Measurements from ENCODE around the gene DOCK9. TPM values are rescaled to one million over a fixed set of nuclear protein-coding genes. Genes with fewer than 3 reads are reported as not detected.
"Not testable (repeated sequence)": the region's sequence is repeated elsewhere in the genome, so short reads cannot be mapped to it uniquely, and the experiment has no call there.

The DOCK9 gene
- total RNA-seq, 1 donor from 2014 or later, result 99.8 TPM

DNA sequence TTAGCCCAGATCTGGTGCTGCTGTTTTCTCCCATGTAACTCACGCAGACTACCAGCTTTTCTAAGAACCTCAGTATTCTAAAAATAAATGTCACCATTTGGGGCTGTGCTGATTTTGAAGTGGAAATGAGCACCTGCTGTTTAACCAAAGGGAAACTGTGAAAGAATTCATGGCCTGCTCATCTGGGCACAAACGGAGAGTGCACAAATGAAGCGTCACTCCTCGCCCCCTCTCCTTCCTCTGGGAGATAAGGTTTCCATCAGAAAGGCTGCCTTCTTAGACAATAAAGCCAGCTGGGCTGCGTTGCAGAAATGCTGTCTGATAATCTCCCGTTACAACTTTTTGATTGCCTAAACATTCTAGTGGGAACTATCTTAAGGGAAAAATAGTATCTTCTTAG, 151.7 kb downstream of the DOCK9 start:
- intact Hi-C loops (cut with micrococcal nuclease), result no loop called here

DNA sequence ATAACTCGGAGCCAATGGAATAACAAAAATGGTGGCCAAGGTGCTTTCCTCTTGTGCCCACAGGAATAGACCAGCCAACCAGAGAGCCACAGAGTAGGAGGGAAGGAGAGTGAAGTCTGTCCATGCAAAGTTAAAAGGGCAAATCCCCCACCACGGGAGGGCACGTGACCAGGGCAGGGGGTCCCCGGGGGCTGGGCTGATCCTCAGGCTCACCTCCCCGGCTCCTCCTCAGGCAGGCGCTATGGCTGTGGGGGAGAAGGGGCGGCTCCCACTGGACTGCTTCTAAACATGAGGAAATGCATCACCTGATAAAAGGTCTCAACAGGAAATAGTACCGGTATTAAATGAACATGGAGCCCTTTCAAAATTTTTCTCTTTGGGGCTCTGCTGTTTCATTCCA, 152.2 kb downstream of the DOCK9 start:
- intact Hi-C loops (cut with micrococcal nuclease), result no loop called here

GRCh38 chr13:98824376-98825160, 153.3 kb downstream of the DOCK9 start:
- intact Hi-C loops (cut with micrococcal nuclease), result no loop called here

- intact Hi-C loops (cut with micrococcal nuclease), result no loop called here
Observed at GRCh38 chr13:98823442-98823841, 154.4 kb downstream of the DOCK9 start.

DNA sequence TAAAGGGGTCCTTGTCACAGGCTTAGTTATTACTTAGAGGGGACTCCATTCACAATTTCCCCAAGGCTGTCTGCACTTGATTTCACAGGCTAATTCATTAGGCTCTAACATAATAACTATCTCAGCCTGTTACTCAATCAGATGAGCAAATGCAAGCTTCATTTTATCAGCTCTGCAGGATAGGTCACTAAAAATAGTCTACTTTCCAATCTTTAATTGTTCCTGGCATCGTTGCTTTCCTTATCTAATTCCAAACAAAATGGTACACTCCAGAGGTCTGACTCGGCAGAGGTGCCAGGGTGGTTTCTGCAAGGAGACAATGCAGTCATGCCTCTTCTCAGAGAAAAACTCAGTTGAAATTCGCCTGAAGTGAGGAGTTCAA, 155.6 kb downstream of the DOCK9 start:
- intact Hi-C loops (cut with micrococcal nuclease), result no loop called here

- intact Hi-C loops (cut with micrococcal nuclease), result no loop called here
Observed at GRCh38 chr13:98821372-98822224, 156.3 kb downstream of the DOCK9 start.

DNA sequence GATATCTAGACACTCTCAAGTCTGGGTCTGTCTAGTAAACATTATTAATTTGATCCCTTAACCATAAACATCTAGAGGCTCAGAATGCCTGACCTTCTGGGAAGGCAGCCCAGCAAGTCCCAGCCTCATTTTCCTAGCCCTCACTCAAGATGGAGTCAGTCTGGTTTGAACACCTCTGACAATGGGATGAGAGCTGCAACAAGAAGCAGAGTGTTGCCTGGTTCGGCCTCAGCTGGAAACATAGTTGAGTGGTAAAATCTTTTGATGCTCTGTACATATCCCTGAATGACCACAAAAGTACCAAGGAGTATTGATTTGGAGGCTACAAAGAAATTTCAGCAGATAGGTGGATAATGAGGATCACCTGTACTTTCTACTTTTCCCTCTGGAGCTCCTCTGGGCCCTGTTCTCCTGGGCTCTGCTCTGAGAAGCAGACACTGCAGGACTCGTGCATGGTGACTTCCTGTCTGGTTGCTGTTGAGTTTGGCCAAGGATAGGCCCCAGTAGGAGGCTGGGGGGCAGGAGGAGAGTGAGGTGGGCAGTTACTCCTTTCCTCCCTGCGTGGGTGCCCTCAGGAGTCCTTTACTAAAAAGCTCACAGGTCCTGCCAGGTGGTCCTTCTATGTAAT, 157.0 kb downstream of the DOCK9 start:
- intact Hi-C loops (cut with micrococcal nuclease), result no loop called here

- intact Hi-C loops (cut with micrococcal nuclease), result no loop called here
Observed at GRCh38 chr13:98820300-98820699, 157.6 kb downstream of the DOCK9 start.

DNA sequence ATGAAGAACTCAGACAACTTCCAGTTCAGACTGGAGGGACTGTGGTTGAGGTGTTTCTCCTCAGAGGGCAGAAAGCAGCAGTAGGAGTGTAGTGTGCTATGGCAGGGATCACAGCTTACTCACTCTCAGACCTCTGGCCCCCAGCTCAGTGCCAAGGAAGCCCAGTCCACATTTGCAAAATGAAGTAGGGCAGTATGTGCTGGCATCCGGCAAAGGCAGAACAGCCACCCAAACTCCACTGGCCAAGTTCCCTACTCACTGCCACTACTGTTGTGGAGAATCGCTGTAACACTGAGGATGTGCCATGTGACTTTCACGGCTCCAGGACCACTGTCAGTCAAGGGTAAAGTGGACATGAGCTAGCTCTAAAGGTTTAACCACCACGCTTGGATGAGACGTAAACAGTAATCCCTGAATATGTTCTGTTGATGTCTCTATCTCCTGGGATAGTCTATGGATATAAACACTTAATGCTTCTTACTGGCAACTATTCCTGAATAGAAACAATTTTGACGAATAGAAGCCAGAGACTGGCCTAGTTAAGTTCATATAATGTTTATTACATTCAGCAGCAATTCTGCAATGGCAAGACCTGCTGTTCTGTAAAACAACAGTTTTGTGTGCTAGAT, 158.4 kb downstream of the DOCK9 start:
- intact Hi-C loops (cut with micrococcal nuclease), result no loop called here

DNA sequence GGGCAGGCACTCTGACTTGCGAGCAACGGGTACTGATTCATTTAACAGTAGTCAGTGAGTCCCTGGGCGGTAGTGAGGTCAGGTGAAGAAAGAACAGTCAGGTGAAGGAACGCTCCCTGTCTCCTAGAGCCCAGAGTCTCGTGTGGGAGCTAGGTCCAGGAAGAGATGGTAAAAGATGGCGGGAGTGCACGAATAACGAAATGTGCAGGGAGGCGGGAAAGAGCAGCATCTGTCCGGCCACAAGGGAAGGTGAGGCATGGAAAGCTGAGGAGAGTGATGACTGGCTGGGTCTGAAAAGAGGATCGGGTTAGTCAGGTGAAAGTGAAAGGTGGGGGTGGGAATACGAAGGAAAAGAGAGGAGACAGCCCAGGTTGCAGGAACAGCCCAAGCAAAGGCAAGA, 161.5 kb downstream of the DOCK9 start:
- intact Hi-C loops (cut with micrococcal nuclease), result no loop called here

DNA sequence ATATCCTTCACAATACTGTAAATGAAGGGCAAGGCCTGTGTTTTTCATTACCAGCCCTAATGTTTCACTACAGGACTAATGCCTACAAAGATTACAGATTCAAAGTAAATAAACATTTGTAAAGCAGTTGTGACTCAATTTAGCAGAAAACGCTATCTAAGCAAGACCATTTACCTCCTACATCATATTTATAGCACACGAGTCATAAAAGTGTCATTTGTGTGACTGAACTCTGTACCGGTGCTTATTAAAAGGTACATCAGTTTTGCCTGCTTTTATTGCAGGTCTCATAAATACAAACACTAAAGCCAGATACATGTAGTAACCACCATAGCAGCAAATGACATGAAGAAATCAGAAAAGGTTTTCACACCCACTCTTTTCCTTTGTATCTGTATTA, 163.9 kb downstream of the DOCK9 start:
- intact Hi-C loops (cut with micrococcal nuclease), result no loop called here

DNA sequence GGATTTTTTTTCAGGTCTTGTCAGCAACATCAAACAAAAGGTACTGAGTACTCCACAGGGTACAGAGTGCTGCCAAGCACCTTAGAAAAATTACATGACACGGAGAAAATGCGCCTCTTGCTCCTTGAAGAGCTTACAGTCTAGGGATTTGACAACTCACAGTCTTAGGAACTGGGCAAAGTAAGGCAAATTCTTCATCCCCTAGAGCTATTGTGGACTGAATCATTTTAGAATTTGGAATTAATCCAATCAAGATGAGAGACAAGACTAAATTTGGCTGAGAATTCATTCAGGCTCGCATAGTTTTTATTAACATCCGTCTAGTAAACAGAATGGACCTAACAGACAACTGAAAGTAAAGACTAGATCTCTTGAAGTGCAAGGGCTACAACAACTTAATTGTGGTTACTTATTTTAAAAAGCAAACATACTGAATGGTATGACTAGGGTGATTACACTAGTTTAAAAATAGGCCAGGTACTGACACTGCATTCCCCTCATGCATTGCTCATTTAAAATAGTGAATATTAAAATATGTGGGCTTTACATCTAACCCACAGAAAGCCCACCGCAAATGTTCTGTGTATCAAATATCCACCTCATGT, 165.6 kb downstream of the DOCK9 start:
- intact Hi-C loops (cut with micrococcal nuclease), result not testable (repeated sequence)

DNA sequence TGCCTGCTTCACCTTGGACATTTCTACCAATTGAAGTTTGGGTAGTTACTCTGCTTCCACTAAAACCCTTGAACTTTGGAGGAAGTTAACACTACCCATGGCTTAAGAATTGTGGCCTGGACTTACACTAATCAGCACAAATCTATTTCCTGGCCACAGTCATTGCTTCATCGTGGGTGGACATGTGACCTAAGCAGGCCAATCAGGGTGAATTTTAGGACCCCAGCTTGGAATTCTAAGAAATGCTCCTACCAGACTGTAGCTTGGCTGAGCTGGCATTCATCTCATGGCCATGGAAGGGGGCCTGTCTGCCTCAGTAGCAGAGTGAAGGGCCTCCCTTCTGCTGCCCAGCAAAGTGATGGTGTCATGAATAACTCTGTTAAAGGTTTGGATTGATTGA, 167.1 kb downstream of the DOCK9 start:
- intact Hi-C loops (cut with micrococcal nuclease), result no loop called here

DNA sequence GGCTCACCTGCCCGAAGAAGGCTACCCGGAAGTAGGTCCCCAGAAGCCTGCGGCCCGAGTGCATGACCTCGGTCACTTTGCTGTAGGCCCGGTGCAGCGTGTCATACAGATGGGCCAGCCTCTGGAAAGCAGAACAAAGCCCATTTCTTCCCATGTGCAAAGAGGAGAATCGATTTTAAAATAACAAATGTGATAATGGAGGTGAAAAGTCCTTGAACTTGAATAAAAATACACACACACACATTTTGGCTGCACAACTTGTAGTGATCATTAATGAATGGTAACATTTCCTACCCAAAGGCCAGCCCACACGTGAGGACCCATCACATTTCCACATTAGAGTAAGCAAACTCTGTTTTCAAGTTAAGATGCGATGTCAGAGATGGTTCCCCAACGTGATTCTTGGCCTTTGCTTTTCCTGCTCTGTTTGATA, 168.5 kb downstream of the DOCK9 start:
- intact Hi-C loops (cut with micrococcal nuclease), result no loop called here

GRCh38 chr13:98807774-98808173, 170.1 kb downstream of the DOCK9 start:
- intact Hi-C loops (cut with micrococcal nuclease), result no loop called here

DNA sequence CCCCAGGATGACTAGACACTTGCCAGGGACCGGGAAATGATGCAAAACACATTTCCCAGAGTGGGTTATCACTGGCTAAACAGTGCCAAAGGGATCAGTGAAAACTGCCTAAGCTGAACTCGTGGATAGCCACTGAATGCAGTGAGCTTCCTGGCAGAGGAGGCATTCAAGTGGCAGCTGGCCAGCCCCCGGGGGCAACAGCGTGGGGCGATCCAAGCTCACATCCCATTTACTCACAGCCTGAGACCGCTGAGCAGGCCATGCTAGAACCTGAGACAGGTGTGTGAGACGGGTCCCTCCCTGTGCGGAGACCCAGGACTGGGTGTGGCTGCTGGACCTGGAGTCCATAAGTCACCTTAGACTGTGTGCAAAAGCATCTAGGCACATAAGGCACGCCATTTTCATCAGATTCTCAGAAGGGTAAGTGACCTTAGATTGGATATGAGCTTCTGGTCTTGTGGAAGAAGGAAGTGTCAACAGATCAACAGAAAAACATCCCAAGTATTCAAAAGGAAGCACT, 173.5 kb downstream of the DOCK9 start:
- intact Hi-C loops (cut with micrococcal nuclease), result no loop called here

DNA sequence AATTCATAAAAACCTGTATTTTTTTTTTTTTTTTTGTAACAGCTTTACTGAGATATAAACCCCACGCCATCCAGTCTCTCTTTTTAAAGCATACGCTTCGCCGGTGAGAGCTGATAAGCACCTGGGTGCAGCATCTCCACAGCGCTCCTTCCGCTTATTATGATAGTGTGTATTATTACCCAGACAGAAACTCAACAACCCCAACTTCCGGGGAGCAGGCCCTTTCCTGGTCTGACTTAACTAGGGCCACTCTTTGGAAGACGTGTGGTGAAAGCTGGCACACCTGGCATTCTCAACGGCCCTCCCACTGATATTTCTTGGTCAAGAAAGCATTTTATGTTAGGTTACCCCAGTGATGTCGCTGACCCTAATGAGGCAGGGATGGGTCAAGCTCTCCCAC, 173.9 kb downstream of the DOCK9 start:
- intact Hi-C loops (cut with micrococcal nuclease), result no loop called here

- intact Hi-C loops (cut with micrococcal nuclease), result no loop called here
Observed at GRCh38 chr13:98803111-98803561, 174.7 kb downstream of the DOCK9 start.

- intact Hi-C loops (cut with micrococcal nuclease), result no loop called here
Observed at GRCh38 chr13:98802559-98802958, 175.3 kb downstream of the DOCK9 start.

- intact Hi-C loops (cut with micrococcal nuclease), result no loop called here
Observed at GRCh38 chr13:98801626-98802418, 176.0 kb downstream of the DOCK9 start.
